Adrenal gland (tissue), 5 donors: ENCODE measurements around the gene WWP2.

Experiments
- POLR2A ChIP-seq, 2 donors: fragments of 450-650 bp; IDR thresholded peaks; one replicate each; pipeline ENCODE4 v1.6.1; 2017; ENCODE audit warnings: antibody characterized with exemption in 2 of 2, mild to moderate bottlenecking in 2 of 2, moderate library complexity in 1 of 2
- TF ChIP-seq, protein P1 (sequence below), 6 experiments: fragments of 450-650 bp in 4 of 6; fragments of 200-600 bp in 2 of 6; sonication (generic) in 1 of 6; IDR thresholded peaks; 1 replicate in 5 of 6; 2 replicates in 1 of 6; pipeline versions ENCODE4 v1.5.1 to v1.8.0; 2016 to 2021; ENCODE audit warnings: antibody characterized with exemption in 6 of 6, mild to moderate bottlenecking in 2 of 6, moderate library complexity in 1 of 6
- donor health status: DM: no; HTN: no; CAD: no.

DNA sequence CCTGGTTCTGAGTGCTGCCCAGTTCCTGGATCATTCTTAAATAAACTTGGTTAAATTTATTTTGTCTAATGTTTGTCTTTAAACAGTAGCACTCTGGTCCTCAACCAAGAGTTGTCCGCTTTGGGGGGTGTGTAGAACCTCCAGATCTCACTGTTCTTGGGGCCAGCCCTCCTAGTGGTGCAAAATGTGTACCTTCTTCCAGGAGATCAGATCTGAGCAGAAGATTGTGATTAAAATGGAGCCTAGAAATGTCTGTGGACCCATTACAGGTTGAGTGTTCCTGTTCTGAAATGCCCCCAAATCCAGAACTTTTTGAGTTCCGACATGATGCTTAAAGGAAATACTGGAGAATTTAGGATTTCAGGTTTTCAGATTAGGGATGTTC, 143.0 kb downstream of the WWP2 start:
- TF ChIP-seq, protein P1, sequence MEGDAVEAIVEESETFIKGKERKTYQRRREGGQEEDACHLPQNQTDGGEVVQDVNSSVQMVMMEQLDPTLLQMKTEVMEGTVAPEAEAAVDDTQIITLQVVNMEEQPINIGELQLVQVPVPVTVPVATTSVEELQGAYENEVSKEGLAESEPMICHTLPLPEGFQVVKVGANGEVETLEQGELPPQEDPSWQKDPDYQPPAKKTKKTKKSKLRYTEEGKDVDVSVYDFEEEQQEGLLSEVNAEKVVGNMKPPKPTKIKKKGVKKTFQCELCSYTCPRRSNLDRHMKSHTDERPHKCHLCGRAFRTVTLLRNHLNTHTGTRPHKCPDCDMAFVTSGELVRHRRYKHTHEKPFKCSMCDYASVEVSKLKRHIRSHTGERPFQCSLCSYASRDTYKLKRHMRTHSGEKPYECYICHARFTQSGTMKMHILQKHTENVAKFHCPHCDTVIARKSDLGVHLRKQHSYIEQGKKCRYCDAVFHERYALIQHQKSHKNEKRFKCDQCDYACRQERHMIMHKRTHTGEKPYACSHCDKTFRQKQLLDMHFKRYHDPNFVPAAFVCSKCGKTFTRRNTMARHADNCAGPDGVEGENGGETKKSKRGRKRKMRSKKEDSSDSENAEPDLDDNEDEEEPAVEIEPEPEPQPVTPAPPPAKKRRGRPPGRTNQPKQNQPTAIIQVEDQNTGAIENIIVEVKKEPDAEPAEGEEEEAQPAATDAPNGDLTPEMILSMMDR (IDR thresholded peaks at IDR 0.05): no peak
- TF ChIP-seq POLR2A (IDR thresholded peaks at IDR 0.05): no peak
